Activated CD4-positive, alpha-beta T cell treated with anti-CD3 and anti-CD28 coated beads, Interleukin-2, amount 50 U/mL, for 16 hours (primary cell): ENCODE measurements around the gene OR1M1.
"Not testable (repeated sequence)": the region's sequence is repeated elsewhere in the genome, so short reads cannot be mapped to it uniquely, and the experiment has no call there.

Experiments used
- DNase-seq: peaks from one replicate; pipeline ENCODE4 v3.0.0-alpha.2; 2020

The OR1M1 gene

DNA sequence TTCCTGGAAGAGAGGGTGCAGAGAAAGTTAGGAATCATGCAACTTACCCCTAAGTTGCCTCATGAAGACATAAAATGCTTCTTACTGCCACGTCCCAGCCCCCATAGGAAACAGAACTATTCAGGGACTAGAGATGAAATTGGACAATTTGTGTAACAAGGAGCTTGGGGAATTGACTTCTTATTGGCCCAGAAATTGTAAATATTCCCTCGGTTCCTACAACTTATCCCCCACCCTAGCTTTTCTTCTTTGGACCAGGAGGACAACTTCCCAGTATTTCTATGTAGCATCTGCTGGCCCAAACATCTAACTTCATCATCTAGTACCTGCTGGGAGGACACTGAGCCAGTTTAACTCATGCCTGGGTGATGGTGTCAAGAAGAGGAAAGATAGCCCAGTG, at the start of gene OR1M1:
TSS of gene OR1M1 (plus strand) at position 301 of the 400 bp plus-strand sequence. CDS start 6,184 bp downstream, outside the sequence.
- DNase-seq, result no peak

- no peak for DNase-seq
Measured at GRCh38 chr19:9037400-9038062, 49.3 kb upstream of the OR1M1 start.

DNA sequence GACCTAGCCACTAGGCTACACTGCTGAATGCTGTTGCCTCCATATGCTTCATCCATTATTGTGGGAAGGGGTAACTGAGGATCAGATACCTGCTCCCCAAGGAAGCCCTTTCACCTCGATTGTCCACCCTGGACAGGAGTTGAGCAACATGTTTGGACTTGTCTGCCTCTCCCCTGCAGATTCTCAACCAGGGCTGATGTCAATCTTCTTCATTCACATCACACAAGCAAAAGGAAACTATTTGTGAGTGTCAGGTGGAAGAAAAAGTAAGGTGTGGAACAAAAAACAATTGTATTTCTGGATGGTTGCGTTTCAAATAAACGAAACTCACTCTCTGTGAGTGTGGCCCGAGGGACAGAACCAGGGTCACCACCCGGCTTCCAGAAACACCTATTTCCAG, 47.1 kb upstream of the OR1M1 start:
- DNase-seq, result no peak

- DNase-seq, result no peak
Measured at GRCh38 chr19:9040131-9040530, 46.7 kb upstream of the OR1M1 start.

- no peak for DNase-seq
Measured at GRCh38 chr19:9041023-9041422, 45.8 kb upstream of the OR1M1 start.

- DNase-seq, result no peak
Measured at GRCh38 chr19:9043524-9043923, 43.3 kb upstream of the OR1M1 start.

DNA sequence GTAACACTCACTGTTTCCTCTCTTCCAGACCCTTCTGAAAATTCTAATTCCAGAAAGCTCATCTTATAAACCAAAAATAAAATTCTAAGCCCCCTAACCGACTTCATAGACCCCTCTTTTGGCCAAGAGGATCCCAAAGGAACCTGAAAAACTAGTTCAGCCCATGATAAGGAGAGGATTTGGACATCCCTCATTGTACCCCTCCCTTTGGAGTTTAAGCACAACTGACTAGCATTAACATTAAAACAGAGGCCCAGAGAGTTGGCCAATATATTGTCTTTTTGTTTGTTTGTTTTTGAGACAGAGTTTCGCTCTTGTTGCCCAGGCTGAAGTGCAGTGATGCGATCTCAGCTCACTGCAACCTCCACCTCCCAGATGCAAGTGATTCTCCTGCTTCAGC, 42.4 kb upstream of the OR1M1 start:
- no peak for DNase-seq

DNA sequence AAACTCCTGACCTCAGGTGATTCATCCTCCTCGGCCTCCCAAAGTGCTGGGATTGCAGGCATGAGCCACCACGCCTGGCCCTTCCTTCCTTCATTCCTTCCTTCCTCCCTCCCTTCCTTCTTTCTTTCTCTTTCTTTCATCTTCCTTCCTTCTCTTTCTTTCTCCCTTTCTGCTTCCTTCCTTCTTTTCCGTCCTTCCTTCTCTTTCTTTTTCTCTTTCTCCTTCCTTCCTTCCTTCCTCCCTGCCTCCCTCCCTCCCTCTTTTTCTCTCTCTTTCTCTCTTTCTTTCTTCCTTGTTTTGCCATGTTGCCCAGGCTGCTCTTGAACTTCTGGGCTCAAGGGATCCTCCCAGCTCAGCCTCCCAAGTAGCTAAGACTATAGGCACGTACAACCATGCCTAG, 40.2 kb upstream of the OR1M1 start:
- no peak for DNase-seq

DNA sequence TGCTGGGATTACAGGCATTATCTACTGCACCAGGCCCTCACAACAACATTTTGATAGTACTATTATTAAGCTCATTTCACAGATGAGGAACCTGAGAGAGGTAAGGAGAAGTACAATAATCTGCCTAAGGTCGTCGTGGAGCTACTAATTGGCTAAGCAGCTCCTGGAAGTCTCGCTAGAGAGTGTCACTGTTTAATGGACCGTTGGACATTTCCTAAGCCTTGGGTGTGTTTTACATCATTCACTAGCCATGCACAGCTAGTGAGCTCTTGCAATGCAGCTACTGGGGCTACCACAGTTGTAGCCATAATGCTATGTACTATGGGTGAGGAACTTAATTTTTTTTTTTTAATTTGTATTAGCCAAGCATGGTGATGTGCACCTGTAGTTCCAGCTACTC, 34.0 kb upstream of the OR1M1 start:
- DNase-seq, result no peak

GRCh38 chr19:9053674-9054073, 33.2 kb upstream of the OR1M1 start:
- DNase-seq, result not testable (repeated sequence)

DNA sequence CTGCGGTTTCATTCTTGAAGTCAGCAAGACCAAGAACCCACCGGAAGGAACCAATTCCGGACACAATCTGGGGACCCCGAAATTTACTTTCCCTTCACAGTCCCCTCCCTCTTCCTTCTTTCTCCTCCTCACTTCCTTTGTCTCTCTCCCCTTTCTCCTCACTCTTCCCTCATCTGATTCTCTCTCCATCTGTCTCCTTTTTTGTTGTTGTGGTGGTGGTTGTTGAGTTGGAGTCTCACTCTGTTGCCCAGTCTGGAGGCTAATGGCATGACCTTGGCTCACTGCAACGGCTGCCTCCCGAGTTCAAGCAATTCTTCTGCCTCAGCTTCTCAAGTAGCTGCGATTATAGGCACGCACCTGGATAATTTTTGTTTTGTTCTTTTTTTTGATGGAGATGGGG, 32.7 kb upstream of the OR1M1 start:
- no peak for DNase-seq

DNA sequence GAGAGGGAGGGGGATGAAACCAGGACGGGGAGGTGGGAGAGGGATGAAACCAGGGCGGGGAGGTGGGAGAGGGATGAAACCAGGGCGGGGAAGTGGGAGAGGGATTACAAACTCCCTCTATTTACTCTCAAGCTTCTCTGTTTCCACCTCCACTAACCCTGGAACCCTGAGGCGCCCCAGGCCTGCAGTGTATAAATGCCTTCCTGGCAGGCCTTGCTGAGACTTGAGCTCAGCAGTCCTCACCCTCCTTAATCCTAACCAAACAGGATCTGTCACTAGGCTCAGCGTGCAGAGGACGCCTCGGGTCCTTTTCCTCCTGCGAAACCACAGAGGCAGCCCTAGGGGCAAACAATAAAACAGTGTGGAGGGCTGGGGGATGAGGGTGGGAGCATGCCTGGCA, 32.1 kb upstream of the OR1M1 start:
- DNase-seq, result no peak

DNA sequence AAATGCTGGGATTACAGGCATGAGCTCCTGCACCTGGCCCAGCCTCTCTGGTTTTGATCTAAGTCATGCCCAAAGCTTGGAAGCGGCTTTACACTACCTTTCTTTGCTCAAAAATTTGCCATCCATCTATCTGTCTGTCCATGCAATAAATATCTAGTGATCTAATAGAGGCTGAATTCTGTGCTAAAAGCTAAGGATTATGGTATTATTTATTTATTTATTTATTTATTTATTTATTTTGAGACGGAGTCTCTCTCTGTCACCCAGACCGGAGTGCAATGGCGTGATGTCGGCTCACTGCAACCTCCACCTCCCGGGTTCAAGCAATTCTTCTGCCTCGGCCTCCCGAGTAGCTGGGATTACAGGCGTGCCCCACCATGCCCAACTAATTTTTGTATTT, 30.7 kb upstream of the OR1M1 start:
- DNase-seq, result not testable (repeated sequence)

- DNase-seq, result no peak
Measured at GRCh38 chr19:9057505-9058258, 29.2 kb upstream of the OR1M1 start.

DNA sequence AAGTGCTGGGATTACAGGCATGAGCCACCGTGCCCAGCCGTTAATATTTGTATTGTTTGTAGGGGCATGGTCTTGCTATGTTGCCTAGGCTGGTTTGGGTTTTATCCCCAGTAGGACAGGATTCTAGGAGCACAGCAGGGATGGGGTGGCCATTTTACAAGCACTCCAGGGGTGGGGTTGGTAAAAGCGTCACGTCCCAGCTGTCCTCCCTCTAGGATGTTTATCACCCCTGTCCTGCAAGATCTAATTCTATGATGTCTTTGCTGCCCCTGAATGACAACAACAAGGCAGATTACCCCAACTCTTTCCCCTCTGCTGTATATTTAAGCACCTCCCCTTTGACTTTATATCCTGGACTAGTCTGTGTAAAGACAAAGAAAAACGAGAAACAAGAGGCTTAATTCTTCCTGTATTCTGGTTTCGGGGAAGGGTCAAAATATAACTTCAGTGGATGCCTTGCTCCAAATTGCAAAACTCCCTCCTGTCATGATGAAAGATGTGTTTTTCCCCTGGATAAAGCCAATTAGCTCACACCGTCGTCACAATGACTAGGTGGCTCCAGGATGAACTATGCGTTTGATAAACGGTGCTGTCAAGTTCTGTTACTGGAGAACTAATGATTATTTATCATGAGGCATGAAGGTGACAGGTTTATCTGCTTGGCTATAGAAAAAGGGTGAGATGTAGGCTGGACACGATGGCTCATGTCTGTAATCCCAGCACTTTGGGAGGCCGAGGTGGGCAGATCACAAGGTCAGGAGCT, 27.8 kb upstream of the OR1M1 start:
- DNase-seq, result no peak

GRCh38 chr19:9060564-9061340, 26.1 kb upstream of the OR1M1 start:
- DNase-seq, result no peak

- no peak for DNase-seq
Measured at GRCh38 chr19:9061879-9062278, 25.0 kb upstream of the OR1M1 start.

DNA sequence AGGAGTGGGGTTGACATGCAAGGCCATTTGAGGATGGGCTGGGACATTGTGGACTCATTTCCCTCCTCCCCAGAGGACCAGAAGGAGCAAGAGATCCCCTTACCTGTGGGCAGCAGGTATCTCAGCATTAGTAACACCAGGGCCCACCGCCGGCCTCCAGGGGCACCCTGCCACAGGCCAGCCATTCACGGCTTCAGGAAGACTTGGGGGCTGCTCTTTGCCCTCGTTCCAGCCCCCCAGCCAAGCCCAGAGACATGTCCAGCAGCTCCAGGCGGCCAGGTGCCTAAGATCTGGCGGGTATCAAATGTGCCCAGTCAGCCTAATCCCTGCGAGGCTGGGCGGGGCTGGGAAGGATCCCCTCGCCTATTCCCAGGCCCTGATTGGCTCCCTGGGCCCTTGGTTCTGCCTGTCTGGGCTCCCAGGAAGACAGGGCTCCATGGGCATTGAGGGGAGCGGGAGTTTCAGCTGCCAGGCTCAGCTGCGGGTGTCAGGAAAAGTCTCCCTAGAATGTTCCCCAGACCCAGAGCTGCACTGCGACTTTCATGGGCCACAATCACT, 21.3 kb upstream of the OR1M1 start:
- no peak for DNase-seq

- no peak for DNase-seq
Measured at GRCh38 chr19:9070066-9070465, 16.8 kb upstream of the OR1M1 start.

GRCh38 chr19:9071720-9072119, 15.1 kb upstream of the OR1M1 start:
- DNase-seq, result not testable (repeated sequence)

DNA sequence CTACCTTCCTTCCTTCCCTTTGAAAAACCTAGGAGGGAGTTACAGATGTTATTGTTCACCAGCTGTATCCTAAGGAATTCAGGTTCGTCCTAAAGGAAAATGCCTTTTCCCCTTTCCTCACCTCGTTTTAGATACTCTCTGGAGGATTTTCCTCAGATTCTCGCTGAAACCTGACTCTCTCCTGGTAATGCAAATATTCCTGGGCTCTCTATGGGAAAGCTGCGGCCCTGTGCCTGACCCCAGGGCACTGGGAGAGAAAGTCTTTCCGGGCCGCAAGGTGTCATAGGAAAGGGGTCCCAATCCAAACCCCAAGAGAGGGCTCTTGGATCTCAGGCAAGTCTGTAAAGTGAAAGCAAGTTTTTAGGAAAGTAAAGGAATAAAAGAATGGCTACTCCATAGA, 13.1 kb upstream of the OR1M1 start:
- DNase-seq, result no peak

DNA sequence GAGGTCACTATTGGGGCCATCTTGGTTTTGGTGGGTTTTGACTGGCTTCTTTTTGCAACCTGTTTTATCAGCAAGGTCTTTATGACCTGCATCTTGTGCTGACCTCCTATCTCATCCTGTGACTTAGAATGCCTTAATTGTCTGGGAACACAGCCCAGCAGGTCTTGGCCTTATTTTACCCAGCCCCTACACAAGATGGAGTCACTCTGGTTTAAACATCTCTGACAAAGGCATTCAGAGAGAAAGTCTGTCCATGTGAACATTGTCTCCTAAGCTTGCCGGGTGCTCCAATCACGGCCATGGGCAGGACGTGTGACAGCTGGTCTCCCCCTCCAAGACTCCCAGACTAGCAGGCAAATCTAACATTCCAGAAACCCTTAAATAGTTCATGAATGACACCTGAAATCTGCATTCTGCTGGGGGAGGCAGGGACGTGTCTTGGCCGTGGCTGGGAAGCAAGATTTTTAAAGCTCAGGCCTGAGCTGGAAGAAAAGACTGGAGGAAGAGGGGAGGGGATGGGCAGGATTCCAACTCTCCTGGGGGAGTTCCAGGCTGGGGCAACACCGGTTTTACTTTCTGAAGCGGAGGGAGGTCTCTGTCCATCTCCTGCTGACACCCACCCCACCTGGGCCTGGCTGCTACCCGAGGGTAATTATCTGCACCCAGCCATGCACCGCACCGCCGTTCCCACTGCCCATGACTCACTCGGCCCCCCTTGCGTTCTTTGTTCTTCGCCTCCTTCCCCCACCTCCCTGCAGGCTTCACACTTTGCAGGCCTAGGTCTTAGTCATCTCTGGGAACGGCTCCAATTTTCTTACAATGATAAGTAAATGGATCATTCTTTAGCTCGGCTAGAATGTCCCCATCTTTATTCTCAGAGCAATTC, 11.6 kb upstream of the OR1M1 start:
- no peak for DNase-seq
